HG03520 (cell line): ENCODE results near the gene PBX3.

Source experiments
- ATAC-seq: cut with Tn5 transposase; IDR thresholded peaks from one replicate; pipeline ENCODE4 v1.9.1; 2021; ENCODE audit warnings: mild to moderate bottlenecking, moderate library complexity; ENCODE audit not compliant: unreplicated experiment

PBX3 gene

DNA sequence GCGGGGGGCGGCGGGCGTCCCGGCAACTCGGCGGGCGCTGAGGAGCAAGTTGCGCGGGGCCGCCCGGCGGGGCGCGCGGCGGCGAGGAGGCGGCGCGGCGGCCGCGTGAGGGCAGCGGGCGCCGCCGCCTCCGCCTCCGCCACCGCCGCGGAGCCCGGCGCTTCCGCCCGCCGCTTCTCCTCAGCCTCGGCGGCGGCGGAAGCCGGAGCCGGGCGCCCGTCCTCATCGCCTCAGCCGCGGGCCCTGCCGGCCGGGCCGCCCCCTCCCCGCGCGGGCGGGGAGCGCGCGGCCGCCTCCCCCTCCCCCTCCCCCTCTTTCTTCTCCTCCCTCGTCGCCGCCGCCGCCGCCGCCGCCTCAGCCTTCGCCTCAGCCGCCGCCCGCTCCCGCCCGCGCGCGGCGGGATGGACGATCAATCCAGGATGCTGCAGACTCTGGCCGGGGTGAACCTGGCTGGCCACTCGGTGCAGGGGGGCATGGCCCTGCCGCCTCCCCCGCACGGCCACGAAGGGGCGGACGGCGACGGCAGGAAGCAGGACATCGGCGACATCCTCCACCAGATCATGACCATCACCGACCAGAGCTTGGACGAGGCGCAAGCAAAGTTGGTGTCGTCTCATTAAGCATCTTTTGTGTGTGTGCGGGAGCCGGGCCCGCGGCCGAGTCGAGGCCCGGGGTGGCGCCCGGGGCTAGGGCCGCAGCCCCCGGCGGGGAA is at the start of gene PBX3:
Gene PBX3, plus strand, starts transcription at position 321 of the 712 bp plus-strand sequence.
- ATAC-seq, result peak; percentile 5

DNA sequence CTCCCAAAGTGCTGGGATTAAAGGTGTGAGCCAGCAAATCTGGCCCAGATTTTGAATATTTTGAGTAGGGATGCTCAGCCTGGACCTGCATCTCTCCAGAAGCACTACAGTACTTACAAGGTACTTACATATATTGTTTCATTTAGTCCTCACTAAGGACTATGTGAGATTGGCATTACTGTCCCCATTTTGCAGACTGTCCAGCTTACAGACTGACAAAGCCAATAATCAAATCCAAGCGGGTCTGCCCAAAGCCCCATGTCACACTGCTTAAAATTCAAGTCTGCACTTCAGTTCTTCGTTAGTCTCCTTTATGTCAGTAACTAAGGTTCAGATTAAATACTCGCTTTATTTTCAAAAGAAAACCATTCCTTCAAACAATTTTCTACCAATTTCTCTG is 47.3 kb upstream of the PBX3 start:
- no peak for ATAC-seq

DNA sequence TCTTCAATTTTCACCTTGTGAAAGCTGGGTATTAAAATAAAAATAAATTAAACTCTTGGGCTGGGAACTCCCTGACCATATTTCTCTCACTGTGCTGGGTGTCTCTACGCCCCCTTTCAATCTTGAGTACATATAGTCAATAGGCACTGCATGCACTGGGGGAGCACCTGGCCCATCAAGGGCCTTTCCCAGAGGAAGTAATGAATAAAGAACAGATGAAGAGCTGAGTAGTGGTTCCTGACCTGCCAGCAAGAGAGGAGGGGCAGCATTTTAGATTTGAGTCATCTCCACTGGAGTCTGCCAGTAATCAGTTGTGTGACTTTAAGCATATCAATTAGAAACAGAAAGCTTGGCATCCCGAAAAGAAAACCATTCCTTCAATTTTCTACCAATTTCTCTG is 46.4 kb upstream of the PBX3 start:
- ATAC-seq, result peak; percentile 79

DNA sequence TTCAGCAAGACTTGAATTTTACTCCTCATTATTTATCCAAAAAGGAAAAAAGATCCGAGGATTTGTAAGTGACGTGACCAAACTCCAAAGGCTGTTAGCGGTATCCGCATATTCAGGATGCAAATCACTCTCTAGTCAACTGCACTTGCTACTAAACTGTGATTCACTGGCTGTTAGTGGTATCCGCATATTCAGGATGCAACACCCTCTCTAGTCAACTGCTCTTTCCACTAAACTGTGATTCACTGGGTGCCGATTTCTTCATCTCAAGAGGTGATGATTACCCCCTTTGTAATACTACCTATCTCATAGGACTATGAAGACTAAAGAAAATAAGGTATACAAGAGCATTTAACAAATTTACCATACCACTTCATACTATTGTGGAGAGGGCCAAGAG is 45.8 kb upstream of the PBX3 start:
- no peak for ATAC-seq

DNA sequence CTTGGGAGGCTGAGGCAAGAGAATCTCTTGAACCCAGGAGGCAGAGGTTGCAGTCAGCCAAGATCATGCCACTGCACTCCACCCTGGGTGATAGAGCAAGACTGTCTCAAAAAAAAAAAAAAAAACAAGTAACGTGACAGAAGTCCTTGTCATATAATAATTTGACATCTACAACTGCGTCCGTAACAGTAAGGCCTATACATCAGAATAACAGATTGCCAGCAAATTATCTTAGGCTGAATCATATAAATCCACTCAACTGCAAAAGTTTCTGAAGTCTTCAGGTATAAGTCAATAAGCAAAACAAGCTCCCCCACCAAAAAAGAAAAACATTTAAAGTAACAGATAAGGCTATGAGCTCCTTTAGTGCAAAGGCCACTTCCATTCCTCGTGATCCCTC is 43.5 kb upstream of the PBX3 start:
- ATAC-seq, result no peak

DNA sequence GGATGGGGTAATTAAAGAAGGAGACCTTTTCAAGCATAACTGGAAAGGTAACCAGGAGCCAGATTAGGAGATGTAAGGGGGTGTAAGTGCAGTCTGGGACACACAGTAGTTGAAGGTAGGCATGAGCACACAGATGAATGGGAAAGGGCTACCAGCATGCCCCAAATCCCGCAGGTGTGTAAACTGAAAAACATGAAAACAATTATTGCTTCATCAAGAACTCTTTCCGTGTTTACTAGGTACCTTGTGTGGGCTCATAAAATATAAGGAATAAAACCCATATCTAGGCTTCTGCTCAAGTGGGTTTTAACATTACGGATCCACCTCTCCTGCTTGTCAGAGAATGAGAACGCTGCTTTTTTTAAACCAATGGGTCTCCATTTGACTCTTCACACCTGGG is 41.3 kb upstream of the PBX3 start:
- ATAC-seq, result no peak

DNA sequence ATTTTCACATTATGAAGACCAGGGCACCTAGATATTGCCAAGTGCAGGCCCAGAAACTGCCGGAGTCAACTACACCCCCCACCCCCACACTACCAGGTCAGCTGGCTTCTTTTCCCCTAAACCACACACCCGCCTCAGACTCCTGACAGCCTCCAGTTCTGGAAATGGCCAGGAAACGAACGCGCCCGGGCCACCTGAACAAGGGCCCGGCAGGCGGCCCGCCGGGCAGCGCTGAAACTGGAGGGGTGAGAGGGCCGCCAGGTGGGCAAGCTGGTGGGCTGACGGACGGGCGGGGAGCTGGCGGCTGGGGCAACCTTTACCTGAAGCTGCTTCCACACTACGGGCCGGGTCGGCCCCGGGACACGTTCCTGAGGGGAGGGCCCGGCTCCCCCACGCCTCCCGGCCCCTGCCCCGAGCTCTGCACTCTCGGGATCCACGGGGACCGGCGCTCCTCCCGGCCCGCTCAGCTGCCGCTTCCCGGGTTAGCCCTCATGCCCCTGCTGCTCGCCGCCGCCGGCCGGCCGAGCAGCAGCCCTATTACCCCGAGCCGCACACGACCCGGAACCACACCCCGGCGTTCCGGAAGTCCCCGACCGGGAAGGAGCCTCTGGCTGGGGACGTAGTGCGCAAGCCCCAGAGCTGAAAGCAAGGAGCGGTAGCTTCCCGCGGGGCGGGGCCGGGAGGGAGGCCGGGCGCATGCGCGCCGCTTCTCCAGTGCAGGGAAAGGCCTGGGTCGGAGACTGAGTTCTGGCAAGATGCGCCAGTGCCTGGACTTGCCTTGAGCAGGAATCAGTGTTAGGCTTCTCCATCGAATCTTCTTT is 40.3 kb upstream of the PBX3 start, which contains the start of gene MAPKAP1:
Gene MAPKAP1, minus strand, starts transcription at position 558 of the 821 bp plus-strand sequence. CDS start 34,634 bp downstream, outside the sequence.
- peak; percentile 90 for ATAC-seq

DNA sequence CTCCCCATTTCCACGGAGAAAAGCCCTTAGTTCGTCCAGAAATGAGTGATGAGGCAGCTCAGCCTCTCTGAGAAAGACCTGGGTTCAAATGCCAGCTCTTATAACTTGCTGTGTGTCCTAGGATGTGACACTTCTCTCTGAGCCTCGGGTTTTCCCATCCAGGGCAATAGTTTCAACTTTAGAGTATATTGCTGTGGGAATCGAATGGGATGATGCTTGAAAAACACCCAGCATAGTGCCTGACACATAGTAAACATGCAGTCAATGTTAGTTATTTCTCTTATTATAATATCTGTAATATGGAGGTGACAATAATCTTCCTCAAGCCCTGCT is 39.7 kb upstream of the PBX3 start:
- ATAC-seq, result peak; percentile 9

DNA sequence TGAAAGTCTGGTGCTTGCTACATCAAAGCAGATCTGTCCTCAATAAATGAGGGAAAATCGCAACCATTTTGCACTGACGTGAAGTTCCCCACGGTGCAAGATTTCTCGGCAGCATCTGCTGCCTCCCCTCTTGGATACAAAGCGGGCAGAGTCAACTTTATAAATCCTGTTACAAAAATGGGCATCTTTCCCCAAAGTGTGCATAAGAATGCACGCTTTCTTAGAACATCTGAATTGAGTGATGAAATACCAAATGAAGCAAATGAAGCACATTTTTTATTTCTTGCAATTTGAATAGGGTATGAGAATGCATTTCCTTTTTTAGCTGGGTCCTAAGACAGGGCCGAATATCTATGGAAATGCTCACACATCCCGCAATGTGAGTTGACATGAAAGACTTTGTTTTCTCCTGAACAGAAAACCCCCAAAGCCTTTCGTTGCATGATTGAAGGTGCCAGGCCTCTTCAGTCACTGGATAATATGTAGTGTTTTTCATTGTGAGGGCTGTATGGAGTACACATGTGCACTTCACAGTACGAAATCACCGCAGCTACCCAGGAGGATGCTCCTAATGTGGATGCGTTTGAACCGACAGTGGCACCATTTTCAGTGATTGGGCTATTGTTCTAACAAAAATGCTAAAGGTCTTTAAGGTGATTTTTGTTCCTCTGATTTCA is 20.6 kb upstream of the PBX3 start:
- no peak for ATAC-seq

DNA sequence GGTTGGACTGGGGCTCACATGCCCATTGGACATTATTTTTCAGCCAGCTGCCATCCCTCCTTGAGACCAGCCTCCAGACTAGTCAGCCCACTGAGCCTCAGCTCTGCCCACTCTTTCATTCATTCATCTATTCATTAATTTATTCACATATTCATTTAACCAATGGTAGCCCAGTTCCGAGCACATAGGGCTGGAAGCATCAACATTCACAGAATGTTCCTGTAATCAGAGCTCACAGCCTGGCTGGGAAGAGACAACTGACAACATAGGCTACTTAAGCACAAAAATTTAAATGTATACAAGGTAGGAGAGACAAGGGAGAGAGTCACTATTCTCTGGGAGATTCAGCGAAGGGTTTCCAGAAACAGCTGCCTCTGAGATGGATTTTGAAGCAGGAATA is 17.0 kb upstream of the PBX3 start:
- no peak for ATAC-seq

DNA sequence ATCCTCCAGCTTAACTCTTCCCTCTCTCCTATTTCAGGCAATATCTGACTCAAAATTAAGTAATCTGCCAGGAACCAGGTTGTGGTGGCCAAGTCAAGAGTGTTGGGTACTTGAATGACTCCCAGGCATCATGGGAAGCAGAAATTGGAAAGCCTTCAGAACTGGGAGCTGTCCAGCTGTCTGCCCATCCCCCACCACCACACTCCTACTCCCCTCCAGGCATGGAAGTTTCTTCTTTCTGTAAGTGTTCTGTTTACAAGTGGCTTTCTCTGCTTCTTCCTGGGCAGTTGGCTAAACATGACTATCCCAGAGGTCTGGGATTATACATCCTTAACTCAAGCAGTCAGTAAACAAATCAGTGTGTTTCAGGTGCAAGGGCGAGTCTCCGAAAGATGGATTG is 14.6 kb upstream of the PBX3 start:
- no peak for ATAC-seq

DNA sequence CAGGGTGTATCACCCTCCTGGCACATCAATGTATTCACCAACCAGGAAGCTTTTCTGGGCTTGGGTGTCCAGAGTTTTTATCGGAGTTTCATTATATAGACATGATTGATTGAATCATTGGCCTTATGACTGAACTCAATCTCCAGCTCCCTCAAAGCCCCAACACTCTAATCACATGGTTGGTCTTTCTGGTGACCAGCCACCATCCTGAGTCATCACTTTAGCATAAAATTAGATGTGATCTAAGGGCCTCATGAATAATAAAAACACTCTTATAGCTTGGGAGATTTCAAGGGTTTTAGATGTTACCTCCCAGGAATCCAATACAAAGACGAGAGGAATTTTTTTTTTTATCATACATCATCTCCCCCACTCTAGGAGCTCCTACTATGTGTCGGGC is 7.7 kb upstream of the PBX3 start:
- no peak for ATAC-seq

DNA sequence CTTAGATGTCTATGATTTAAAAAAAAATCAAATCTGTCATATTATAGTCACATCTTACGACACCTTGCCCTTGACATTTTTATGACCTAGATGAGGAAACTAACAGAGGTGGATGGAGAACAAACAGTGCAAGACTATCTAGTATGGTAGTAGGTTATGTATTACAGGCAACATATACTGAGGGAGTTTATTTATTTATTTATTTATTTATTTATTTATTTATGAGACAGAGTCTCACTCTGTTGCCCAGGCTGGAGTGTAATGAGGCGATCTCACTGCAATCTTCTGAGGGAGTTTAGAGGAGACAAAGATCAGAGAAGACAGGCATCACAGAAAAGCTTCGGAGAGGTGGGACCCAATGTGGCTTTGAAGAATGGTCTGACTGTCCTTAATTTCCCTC is 4.5 kb upstream of the PBX3 start:
- ATAC-seq, result no peak

DNA sequence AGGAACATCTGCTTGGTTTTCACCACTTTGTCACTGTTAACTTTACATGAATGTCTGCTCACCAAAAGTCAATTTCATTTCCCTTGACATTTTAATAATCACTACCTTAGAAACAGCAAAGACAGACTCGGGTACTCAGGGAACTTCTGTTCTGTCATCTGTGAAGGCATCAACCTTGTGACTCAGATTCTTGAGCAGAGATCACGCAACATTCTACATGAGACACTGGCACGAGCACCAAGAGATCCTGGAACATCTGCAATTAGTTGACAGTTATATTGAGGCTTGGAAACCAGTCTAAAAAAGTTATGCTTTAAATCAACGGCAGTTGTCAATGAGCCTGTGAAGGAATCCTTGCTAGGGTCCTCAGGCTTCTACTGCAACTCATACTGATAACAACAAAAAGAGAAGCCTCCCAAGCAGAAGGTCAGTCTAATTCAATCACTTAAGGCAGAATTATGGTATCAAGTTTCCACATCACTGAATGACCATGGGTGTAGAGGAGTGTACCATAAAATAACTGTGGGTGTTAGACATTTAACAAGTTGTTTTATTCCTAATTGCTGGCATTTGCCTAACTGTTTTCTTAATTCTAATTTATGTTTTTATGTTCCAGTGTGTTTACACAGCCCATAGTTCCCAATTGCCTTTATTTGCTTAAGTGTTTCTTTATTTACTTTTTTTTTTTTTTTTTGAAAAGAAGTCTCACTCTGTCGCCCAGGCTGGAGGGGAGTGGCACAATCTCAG is 3.3 kb upstream of the PBX3 start:
- no peak for ATAC-seq

DNA sequence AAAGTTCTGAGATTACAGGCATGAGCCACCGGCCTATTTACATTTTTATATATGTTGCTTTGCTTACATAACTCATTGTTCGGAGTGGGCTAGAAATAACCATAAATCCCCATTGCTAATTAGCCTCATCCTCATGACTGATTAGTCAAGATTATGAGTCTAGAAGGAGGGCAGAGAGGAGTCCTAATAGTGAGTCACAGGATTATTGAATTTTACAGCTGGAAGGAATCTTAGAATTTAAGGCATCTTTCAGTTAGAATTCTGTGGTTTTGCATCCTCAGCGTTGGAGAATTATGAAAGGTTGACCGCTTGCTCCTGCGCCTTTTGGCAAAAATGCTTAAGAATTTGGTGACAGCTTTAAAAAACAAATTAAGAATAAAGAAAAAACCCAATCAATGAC is 2.6 kb upstream of the PBX3 start:
- no peak for ATAC-seq

DNA sequence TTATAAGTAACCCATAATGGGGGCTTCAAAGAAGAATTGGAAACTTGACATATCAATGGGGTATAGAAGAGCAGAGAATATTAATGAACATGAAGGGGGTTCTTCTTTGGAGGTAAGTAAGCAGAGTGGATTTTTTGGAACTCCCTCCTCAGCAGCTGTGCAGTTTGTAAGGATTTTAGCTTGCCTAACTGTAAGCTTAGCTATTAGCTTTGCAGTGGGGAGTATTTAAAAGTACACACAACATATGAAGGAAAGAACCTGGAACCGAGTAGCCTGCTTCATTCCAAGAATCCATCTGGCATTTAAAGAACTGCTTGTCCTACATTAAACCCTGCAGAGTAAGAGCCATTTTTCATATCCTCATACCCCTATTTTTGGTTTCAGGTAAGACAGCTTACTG is 2.2 kb upstream of the PBX3 start:
- ATAC-seq, result no peak

DNA sequence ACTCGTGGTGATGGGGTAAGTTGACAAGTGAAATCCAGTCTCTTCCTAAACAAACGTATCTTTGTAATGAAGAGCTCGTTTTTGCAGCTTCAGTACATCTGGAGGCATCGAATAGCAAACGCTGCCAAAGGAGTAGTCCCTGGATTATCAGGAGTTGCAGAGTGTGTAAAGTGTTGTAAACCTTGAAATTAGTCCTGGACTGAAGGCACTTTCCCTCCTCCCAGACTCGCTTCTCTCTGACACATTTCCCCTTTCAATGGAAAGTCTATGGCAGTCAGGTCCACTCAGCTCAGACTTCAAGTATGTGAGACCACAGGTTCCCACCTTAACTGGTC is 1.5 kb upstream of the PBX3 start:
- no peak for ATAC-seq

DNA sequence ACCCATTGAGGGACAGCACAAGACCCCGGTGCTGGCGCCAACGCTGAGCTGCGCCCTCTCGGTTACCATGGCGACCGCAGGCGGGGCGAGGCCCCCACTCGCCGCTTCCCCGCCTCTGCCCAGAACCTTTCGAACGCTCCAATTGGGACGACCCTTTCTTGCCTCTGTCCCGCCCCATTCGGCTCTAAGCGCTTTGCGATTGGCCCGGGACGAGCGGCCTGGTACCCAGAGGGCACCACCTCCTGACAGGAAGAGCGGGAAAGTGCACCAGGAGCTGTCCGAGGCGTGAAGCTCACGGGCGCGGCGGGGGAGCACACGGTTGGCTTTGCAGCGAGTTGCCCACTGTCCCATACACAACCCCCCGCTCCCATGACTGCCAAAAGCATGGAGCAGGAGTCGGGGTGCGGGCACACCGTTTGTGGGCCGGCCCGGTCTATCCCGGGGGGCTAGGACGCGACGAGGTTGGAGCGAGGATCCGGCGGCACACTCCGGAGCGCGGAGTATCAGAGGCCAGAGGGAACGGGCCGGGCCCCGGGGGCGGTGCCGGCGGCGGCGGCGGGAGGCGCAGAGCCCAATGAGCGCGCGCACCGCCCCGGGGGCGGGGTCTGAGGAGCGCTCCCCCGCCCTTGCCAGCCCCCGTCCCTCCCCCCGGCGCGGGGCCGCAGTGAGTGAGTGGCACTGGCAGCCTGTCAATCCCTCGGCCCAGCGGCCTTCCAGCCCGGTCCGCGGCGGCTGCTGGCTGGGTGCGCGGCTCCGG is 978 bp upstream of the PBX3 start:
- peak; percentile 56 for ATAC-seq

DNA sequence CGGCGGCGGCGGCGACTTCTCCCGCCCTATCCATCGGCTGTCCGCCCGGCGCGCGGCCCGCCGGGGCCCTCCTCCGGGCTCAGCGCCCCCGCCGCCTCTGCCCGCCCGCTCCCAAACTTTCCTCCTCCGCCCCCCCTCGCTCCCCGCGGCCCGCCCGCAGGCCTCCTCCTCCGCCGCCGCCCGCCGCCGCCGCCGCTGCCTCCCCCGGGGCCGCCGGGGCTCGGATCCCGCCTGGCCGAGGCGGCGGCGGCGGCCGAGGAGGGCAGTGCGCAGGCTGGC is 460 bp upstream of the PBX3 start:
- peak; percentile 8 for ATAC-seq

DNA sequence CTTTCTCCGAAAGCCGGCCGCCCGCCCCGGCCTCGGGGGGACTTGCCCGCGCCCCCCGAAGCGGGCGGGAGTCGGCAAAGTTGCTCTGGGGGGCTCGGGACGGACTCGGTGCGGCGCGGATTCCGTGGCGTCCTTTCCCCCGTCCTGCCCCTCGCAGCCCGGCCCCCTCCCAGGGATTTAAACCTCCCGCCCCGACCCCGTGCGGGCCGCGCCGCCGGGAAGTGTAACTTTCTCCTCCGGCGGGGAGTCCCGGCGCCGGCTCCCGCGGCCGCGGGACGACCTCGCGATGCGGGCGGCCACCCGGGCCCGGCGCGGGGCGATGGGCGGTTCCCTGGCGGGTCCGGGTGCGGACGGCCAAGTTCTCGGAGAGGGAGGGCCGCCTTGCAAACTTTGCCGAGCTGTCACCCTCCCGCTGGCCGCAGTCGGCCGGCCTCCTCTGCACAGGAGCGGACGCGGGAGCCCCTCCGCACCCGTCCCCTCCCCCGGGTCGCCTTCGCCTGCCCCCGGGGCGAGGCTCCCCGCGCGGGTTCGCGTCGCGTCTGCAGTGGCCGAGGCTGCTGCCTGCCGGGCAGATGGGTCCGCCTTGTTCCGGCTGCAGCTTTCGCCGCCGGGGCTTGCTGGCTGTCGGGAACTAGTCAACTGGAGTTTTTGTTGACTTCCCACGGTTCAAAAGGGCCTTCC is 732 bp downstream of the PBX3 start:
- ATAC-seq, result no peak
